IPS DF 4.7 (cell line): Measurements from ENCODE around the gene STX1A.

ENCODE experiments used
- DNase-seq: peaks from one replicate; pipeline ENCODE4 v3.0.0-alpha.2; 2013; ENCODE audit warnings: low spot score; ENCODE audit errors: extremely low read depth

The STX1A gene

GRCh38 chr7:73708961-73709549 is 10.4 kb downstream of the STX1A start:
- DNase-seq = no peak

GRCh38 chr7:73707045-73707631 is 12.3 kb downstream of the STX1A start:
- no peak for DNase-seq

- DNase-seq = no peak
Measured at GRCh38 chr7:73706126-73707044, 13.1 kb downstream of the STX1A start.

DNA sequence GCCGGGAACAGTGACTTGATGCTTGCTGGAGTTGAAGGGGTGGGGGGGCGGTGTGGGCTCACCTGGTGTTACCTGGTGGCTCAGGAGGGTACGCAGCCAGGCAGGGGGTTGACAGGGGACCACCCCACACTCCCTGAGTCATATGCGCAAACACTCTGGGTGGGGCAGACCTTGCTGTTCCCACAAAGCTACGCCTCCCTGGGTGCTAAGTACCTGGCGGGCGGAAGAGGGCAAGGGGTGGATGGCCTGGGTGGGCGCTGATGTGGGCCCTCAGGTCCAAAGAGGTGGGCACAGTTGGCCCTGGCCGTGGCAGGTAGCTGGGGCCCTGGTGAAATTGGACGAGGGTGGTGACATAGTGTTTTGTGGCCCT is 13.9 kb downstream of the STX1A start:
- DNase-seq = no peak

DNA sequence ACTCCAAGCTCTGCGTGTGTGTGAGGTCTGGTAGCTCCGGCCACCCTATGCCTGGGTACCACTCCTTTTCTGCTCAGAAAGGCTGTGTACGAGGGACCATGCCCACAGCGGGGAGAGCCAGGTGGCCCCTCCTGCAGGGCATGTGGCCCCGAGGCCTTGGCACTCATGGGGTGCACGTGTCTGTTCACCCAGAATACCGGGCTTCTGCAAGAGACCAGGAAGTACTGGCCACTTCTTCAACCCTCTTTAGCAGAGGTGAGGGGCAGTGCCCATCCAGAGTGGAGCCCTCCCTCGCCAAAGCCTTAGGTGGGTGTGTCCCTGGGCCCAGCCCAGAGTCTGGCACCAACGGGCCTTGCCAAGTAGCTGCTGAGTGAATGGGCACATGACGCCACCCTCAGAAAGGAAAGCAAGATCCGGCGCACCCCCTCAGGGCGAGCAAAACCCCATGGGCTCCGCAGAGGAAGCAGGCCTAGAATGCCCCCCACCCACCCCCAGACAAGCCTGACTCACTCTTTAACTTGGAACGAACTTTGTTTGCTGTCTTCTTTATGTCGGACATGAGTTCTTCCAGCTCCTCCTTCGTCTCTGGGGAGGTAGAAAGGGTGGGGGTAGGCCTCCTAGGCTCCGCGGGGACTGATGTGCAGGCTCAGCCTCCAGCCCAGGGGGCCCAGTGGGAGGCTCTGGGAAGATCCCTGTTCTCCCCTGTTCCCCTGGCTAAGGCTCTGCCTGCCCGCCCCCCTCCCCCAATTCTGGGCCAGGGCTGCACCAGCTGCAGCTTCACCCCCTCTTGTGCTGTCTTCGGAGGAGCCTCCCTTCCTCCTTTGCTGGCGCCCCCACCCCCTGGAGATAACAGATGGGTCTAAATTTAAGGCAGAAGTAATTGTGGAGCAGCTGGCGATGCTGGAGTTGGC is 14.6 kb downstream of the STX1A start:
- DNase-seq = no peak

- peak; percentile 9 for DNase-seq
Measured at GRCh38 chr7:73703757-73704639, 15.5 kb downstream of the STX1A start.

- DNase-seq = no peak
Measured at GRCh38 chr7:73703225-73703624, 16.2 kb downstream of the STX1A start.

DNA sequence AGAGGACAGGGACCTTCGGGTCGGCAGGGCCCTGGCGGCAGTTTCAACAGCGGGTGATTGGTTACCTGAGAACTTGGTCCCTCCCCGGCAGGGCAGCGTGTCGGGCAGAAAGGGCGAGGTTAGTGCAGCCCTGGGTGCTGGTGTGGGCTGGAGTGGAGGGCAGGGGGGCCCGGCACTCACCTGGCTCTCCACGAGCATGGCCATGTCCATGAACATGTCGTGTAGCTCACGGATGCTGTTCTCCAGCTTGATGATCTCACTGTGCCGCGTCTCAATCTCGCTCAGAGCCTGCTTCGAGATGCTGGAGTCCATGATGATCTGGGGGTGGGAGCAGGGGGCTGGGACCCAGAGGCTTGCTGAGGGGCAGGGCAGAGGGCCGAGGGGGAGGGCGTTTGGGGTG is 16.8 kb downstream of the STX1A start:
- DNase-seq = no peak

DNA sequence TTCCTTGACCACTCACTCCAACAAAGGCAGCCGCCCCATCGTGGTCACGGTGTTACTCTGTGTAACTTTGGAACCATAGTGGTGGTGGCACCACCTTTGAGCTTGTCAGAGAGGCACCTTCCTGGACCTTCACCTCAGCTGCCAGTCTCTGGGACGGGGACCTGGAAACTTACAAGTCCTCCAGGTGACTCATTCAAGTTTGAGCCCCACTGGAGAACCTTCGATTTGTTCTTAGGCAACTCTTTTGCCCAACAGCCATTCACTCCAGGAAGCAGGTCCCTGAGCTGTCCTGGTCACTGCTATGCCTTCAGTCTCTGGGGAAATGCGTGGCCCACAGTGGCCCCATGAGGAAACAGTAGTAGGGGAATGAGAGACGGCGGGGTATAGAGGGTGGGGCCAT is 17.2 kb downstream of the STX1A start:
- DNase-seq = no peak

GRCh38 chr7:73701357-73701995 is 18.0 kb downstream of the STX1A start:
- DNase-seq = peak; percentile 71

DNA sequence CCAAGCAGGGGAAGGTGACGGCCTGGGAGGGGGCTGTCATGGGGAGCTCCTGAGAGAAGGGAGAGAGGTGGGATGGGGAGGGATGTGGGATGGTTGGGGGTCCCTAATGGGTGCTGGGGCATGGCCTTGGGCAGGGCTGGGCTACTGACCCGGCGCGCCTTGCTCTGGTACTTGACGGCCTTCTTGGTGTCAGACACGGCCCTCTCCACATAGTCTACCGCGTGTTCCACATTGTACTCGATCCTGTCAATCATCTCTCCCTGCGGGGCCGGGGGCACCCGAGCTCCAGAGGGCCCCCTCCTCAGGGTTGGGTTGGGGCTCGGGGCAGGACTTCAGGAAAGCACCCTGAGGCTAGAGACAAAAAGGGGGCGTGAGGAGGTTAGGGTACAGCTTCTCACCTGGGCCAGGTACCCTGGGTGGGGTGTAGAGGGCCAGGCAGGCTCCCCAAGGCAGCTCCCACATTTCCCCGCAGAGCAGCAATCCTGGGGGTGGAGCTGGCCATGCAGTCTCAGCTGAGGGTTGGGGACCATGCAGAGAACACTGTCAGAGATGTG is 18.8 kb downstream of the STX1A start:
- DNase-seq = no peak

DNA sequence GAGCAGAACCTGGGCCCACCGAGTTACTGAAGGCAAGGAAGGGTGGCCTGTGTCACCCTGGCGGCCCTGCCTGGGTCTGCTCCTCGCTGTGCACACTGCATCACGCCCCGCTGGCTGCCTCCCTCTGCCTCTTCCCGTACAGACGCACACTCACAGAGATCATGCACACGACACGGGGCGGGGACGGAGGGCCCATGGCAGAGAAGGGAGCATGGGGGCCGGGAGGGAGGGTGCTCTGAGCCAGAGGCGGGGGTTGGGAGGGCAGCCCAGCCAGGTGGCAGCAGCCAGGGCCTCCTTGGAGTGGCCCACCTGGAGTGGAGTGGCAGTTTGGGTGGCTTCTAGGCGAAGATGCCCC is 19.4 kb downstream of the STX1A start:
- DNase-seq = no peak

DNA sequence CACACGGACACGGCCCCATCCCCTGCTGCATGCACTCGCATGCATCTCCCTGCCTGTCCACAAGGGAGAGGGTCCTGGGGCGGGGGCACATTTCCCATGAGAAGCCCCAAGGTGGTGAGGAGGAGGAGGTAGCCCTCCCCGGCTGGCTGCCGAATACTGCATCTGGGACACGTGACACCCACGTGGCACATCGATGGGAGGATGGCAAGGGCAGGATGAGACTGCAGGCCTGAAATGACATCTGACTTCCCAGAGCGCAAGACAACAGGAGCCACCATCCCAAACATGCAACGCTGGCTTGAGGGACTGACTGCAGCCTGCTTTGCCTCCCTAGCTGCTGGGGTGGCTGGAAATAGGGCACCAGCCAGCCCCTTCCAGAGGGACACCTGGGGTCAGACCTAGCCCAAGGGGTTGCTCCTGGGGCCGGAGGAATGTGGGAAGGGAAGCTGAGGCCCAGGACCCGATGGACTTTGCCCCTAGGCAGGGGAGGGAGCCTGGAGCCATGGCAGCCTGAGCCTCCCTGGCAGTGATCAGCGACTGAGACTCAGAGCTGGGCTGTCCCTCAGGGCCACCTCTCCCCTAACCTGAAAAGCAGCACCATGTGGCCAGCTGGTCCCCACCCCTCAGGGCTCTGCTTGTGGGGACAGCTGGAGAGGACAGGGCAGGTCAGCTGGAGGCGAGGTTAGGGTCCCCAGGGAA is 19.9 kb downstream of the STX1A start:
- DNase-seq = no peak

DNA sequence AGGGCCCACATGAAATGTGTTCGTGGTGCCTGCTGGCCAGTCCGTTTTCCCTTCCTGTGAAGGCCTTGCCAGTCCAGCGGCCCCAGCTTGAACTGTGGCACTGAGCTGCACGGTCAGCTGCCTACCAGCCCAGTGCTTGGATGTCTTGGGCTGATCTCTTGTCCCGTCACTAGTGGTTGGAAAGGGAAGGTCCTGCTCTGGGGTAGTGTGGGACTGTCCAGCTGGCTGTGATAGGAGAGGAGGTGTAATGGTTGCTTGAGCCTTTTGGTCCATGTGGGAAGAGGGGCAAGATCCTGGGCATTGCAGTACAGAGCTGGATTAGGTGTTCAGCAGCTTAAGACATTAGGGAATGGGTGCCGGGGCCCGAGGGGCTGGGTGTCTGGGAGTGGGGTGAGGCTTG is 21.1 kb downstream of the STX1A start:
- DNase-seq = no peak

DNA sequence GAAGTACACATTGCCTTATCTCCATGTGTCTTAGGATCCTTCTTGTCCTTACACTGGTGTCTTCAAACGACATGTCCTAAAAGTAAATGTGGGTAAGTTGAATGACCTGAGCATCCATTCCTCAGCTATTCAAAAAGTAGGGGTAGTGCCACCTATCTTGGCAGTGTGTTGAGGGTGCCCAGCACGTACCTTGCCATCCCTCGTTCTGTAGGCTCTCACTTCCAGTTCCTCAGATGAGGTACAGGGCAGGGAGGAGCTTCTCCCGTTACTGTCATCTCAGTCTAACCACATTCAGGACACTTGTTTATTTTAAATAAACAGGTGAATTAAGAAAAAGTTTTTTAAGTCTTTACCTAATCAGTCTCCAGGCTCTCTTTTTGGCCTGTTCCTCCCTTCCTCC is 23.1 kb downstream of the STX1A start:
- DNase-seq = no peak

DNA sequence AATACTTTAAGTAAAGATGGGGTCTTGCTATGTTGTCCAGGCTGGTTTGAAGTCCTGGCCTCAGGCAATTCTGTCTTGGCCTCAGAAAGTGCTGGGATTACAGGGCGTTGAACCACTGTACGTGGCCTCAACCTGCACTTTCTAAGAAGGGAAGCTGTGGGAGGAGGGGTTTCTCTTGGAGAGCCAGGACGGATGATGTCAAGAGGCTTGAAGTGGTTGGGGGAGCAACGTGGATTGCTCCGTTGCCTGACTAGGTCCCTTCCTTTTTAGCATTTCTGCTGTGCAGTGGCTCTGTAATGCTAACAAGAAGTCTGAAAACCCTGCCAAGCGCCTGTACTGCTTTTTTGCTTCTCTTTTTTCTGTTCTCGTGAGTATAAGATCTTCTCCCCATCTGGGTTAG is 28.8 kb downstream of the STX1A start:
- no peak for DNase-seq

- DNase-seq = no peak
Measured at GRCh38 chr7:73688288-73688687, 31.2 kb downstream of the STX1A start.

DNA sequence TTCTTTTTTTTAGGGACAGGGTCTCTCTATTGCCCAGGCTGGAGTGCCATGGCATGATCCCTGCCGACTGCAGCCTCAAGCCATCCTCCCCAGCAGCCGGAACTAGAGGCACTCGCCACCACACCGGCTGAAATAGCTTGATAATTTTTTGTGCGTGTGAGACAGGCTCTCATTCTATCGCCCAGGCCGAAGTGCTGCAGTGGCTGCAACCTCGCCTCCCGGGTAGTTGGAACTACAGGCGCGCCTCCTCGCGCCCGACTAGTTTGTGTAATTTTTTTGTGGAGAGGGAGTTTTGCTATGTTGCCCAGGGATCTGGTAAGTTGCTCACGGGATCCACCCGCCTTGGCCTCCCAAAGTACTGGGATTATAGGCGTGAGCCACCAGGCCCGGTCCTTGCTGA is 34.2 kb downstream of the STX1A start:
- DNase-seq = no peak
